Left cardiac atrium (tissue), 4 donors: ENCODE results near the gene GRAMD1B. TPM values are rescaled to one million over a fixed set of nuclear protein-coding genes. Genes with fewer than 3 reads are reported as not detected.

Experiments
- ATAC-seq, 2 donors: fragments of 200-7000 bp; cut with Tn5 transposase; one replicate each; pipeline ENCODE4 v1.9.1; 2020; ENCODE audit warnings: mild to moderate bottlenecking in 2 of 2, moderate library complexity in 2 of 2
- DNase-seq: peaks from one replicate; pipeline ENCODE4 v3.0.0-alpha.2; 2020
- intact Hi-C, 2 donors: fragments of 100-400 bp; cut with DNase I; formaldehyde crosslinking; loops; one replicate each; pipeline versions ENCODE4 v1.14.1 to v1.15.1; 2022 to 2023
- long read RNA-seq: library from polyadenylated mRNA; unstranded; transcript quantifications from one replicate; pipeline ENCODE4 v2.0.0, GENCODE V29; 2021
- total RNA-seq, 2 donors: library from RNA; stranded (reverse); fragmentation: NEBNext Ultra II Directional; extraction: Animal tissue kit (Norgen Biotek cat#: 25700); gene quantifications; one replicate each; pipeline ENCODE4 v1.2.1, GENCODE V29; 2021
- donor health status: DM: no; HTN: yes; CAD: no.
- donor health status: DM: no; HTN: yes; CAD: no; lungs with severe emphysema.
- donor health status: DM: yes; HTN: yes; CAD: no.
- donor health status: Dilated cardiomyopathy.

Gene GRAMD1B
- 1 to 10 TPM; 2.8 to 3.1 TPM for total RNA-seq
- long read RNA-seq, result 0 reads

DNA sequence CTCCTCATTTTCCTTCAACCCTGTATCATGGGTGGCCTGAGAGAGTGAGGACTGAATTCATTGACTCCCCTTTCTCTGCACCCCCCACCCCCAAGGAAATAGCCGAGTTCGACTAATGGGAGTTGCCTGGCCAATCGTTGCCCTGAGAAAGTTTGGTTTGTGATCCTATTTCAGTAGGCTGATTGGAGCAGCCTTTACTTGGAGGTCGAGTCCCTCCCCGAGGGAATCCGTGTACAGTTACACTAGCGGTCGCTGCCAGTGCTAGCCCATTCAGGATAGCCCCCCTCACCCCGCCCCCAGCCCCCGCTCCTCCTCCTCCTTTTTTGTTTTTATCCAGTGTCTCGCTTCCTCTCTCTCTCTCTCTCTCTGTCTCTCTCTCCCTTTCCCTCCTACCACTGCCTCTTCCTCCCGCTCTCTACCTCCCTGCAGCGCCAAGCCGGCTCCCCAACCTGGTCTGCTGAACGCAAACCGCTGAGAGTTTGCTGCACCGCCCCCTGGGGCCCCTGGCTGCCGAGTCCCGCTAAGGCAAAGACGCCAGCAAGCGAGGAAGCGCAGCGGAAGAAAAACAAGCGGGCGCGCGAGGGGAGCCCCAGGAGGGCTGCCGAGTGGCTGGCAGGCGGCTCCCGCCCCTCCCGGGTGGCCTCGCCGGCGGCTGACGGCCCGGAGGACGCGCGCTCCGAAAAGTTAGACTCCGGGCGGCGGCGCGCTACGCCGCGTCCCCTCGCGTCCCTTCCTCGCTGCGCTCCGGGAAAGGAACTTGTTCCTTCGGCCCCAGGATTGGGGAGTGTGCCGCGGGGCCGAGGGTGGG lies at the start of gene GRAMD1B:
Gene GRAMD1B (plus strand): TSS at position 357 of the 808 bp plus-strand sequence. CDS start 524 bp downstream, outside the sequence.
- DNase-seq (peak; percentile 67), ATAC-seq (peak; percentile 72 to 78)
- intact Hi-C loops, result no loop called here

DNA sequence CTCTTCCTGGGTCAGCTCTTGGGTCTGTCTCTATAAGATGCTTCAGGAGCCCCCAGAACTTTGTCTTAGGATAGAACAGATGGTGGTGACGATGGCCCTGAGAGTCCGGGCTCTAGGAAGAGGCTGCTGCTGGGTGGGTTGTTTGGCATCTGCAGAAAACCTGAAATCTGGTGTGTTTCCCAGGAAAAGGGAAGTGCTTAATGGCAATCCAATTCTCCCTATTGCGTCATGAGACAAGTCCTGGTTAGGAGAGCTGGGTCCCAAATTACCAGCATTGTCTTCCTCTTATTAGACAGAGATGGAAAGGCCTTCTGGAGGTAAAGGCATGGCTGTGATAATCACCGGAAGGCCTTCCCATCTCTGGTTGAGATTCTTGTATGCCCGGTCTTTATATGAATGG lies 48.9 kb upstream of the GRAMD1B start:
- no peak for DNase-seq
- intact Hi-C loops, result no loop called here
- ATAC-seq, result no peak

DNA sequence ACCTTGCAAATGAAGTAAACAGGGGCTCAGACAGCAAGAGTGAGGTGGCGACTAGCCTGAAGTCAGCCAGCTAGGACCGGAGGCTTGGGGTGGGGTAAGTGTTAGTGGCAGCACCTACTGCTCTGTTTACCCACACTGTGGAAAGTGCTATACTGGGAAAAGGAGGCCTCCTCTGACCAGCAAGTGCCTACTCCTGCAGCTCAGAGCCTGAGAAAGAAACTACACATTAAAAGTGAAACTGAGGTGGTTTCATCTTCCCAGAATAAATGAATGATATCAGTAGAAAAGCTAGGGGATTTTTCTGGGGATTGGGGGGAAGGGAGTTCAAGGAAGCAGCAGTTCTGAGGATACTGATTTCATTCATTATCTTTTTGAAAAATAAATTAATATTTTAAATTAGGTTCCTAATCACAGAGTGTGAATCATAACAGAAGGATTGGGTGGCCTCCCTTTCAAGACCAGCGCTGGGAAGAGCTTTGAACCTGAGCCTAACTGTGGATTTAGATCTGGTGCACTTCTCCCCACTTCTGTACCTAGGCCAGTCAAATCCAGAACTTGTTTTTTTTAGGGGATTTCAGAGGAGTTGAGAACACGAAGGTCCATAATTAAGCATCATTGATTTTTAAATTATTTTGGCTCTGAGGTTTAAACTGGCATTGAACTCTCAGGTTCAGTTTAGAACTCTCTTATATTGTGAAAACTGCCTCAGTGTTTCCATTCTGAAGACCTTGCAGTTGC lies 48.1 kb upstream of the GRAMD1B start:
- DNase-seq (no peak), ATAC-seq (no peak)
- intact Hi-C loops, result no loop called here

DNA sequence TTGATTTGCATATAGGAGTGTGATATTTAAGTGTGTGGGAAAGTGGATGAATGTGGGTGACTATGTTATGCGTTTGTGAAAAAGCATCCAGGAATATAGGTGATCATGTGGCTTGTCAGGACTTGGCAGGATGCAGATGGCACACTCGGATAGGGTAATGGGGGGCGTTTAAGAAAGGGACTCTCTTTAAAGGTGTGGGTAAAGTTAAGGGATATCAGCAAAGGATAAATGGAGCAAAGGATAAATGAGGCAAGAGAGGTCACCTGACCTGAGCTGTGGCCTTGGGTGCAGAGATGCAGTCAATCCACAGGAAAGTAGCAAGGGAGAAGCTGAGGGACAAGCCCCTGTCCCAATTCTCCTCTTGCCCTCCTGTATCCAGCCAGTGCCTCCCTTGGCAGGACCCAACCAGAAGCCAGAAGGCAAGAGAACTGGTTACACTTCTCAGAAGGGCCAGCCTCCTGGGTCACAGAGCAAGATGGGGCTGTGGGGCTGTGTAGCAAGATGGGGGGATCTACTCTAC lies 47.5 kb upstream of the GRAMD1B start:
- intact Hi-C loops, result no loop called here
- no peak for DNase-seq
- no peak for ATAC-seq

DNA sequence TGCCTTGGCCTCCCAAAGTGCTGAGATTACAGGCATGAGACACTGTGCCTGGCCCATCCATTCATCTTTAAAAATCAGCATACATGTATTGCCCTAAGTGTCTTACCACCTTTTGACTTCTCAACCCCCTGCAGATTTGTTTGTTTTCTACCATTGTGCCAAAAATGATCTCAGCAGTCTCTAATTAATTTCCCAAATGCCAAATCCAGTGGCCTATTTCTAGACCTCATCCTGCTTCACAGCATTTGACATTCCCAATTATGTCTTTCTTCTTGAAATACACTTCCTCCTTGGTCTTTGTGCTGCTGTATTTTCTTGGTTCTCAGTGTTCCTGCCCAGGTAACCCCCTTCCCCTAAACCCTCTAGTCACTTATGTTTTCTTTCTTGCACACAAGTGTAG lies 46.0 kb upstream of the GRAMD1B start:
- no peak for DNase-seq
- no peak for ATAC-seq
- intact Hi-C loops, result no loop called here

DNA sequence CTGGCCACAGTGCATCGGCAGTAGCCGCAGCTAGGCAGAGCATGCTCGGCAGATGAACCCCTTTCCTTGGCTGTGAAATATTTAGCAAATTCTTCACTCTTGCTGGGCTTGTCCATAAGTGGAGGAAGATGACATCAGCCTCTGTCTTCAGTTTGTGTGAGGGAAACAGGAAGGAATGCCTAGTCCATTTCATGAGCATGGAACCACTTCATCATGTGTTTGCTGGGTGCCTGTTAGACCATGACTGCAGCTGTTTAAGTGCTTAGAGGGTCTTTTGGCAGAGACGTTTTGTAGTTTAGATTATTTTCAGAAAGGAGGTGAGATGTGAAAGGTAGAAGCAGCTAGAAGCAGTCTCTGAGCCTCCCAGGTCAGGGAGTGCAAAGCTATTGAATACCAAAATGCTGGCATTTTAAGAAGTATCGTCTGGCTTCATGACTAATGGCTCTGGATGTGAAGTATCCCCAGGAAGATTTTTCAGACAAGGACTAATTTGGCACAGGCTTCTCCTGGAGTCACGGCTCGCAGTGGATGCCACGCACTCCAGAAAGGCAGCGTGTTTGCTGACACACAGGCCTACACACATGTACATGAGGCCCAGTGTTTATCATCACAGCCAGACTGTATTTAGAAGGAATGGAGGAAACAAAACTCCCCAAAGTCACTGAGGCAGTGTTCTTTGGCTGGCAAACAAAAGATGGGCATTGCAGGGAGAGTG lies 43.1 kb upstream of the GRAMD1B start:
- intact Hi-C loops, result no loop called here
- ATAC-seq (no peak), DNase-seq (no peak)

DNA sequence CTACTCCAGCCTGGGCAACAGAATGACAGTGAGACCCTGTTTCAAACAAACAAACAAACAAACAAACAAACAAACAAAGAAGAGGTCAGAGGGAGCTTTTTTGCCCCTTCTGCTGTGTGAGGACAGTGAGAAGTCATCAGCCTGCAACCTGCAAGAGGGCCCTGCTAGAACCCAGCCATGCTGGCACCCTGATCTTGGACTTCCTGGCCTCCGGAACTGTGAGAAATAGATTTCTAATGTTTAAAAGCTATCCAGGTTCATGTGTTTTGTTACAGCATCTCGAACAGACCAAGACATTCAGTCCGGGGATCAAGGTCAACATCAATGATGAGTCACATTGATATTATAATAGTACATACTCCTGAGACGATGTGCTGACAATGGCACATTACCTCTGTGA lies 41.4 kb upstream of the GRAMD1B start:
- intact Hi-C loops, result no loop called here
- no peak for DNase-seq
- ATAC-seq, result no peak

DNA sequence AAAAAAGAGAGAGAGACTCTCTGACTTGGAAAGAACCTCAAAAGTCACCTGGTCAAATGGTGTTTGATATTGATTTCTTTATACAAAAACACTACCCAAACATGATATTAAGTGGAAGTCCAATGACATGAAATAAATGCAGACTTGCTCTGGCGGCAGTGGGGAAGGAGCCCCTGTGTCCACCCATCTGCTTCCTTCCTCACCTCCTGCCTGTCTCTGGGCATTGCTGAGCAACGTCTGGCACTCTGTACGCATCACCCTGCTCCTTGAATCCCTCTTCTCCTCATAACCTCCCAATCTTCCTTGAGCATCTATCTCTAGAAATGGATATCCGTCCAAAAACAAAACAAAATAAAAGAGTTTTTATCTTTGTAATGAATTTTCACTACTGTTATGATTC lies 39.9 kb upstream of the GRAMD1B start:
- intact Hi-C loops, result no loop called here
- ATAC-seq (no peak), DNase-seq (no peak)

DNA sequence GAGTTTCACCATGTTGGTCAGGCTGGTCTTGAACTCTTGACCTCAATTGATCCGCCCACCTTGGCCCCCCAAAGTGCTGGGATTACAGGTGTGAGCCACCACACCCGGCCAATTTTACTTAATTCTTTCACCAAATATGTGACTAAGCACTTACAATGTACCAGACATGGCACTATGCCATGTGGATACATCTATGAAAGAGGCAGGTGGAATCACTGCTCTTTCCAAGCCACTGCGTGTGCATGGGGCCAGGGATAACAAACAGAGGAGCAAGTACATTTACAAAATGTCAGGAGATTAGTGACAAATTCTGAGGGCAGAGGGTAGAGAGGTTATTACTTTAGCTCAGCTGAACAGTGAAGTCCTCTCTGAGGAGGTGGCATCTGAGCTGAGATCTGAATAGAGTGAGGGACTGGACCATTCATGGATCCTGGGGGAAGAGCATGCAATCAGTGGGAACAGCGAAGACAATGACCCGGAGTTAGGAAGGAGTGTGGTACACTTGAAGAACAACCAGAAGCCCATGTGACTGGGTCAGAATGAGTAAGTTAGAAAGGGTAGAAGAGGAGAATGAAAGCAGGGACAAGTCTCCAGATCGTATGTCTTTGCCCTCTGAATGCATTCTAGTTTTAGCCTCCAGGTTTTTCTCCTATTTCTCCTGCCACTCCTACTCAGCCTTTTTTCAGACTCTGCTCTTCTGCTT lies 38.3 kb upstream of the GRAMD1B start:
- ATAC-seq, result no peak
- DNase-seq, result no peak
- intact Hi-C loops, result no loop called here

DNA sequence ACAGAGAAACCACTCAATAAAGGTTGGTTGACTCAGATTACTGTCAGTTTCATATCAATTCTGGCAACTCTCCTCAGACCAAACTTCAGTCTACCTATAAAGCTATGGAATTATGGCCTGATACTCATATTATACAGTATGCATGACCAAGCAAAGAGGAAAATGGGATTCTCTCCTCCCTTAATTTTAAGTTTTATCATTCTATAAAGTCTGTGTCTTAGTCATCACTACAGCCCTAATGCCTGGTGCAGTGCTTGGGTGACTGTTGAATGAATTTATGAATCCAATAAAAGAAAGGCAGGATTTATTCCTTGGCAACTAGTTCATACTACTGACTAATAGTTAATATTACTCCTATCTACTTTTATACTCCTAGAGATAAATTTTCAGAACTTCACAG lies 37.6 kb upstream of the GRAMD1B start:
- ATAC-seq, result no peak
- DNase-seq, result no peak
- intact Hi-C loops, result no loop called here

DNA sequence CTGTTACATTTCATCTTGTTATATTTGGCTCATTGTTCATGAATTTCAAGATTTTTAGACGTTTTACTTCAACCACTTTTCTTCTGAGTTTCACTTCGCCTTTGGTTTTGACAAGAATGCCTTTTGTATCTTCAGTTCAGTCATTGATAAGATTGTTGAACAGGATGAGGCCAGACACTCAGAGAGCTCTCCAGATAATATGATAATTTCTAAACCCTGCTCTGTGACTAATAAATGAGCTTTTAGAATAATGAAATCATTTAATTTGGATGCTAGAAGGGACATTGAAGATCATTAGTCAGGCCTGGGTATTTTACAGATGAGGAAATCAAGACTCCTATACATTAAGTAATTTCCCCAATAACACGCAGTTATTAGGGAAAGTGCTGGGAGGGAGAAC lies 37.2 kb upstream of the GRAMD1B start:
- intact Hi-C loops, result no loop called here
- ATAC-seq, result no peak
- no peak for DNase-seq

DNA sequence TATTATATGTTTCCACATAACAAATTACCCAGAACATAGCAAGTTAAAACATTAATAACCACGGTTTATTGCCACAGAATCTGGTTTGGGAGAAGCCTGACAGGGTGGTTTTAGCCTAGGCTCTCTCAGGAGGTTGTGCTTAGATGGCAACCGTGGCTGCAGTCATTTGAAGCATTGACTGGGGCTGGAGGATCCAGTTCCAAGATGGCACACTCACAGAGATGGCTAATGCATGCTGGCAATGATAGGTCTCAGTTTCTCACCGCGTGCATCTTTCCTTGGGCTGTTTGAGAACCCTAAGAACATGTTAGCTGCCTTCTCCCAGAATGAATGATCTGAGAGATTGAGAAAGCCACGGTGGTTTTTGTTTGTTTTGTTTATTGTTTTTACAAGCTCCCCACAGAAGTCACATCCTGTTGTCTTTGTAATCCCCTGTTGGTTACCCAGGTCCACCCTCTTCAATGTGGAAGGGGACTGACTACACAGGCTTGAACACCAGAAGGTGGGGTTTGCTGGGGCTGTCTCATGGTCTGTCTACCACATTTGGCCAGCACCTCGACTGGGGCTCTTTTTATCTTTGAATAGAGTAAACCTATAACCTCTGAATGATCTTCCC lies 36.6 kb upstream of the GRAMD1B start:
- intact Hi-C loops, result no loop called here
- DNase-seq (no peak), ATAC-seq (no peak)

DNA sequence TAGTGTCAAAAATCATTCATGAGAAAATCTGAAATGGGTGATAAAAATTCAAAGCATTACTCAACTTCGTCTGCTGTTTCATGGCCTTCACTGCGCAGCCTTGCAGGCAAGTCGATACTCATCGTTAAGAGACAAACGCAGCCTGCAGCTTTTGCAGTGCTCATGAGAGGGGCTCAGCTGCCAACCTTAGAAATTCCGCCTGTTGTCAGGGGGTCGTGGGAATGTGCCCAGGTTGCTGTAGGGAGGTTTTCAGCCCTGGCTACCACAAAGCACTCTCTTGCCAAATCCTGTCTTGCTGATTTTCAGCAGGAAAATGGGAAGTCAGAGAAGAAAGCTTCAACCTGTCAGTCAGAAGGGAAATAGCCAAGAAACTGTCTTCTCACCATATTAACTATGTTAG lies 25.4 kb upstream of the GRAMD1B start:
- no peak for DNase-seq
- intact Hi-C loops, result loop anchor here (5.0 to 10.0 kb wide), 2 partner anchors 73 to 100 kb away; no protein-coding TSS in a partner anchor
- peak in 1 of 2 donors; percentile 7 for ATAC-seq

DNA sequence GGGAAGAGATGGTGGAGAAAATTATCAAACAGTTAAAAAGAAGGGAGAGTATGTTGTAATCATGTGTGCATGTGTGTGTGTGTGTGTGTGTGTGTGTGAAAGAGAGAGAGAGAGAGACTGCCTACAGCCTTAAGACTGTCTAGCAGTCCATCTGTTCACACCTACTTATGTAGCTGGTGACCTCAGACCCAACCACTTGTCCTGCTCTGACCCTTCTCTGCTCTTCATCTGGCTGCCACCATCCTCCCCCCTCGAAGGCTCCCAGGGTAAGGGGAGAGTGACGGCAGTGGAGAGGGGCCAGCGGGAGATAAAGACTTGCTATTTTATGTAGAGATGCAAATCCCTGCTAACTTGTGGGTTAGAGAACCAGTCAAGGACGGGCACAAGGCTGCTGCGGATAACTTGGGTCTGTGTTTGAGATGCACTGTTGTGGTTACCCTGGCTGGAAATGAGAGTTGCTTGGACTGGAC lies 24.9 kb upstream of the GRAMD1B start:
- DNase-seq, result peak; percentile 63
- intact Hi-C loops, result loop anchor here (5.0 to 10.0 kb wide), 2 partner anchors 72 to 100 kb away; no protein-coding TSS in a partner anchor
- ATAC-seq, result peak; percentile 90 to 96

DNA sequence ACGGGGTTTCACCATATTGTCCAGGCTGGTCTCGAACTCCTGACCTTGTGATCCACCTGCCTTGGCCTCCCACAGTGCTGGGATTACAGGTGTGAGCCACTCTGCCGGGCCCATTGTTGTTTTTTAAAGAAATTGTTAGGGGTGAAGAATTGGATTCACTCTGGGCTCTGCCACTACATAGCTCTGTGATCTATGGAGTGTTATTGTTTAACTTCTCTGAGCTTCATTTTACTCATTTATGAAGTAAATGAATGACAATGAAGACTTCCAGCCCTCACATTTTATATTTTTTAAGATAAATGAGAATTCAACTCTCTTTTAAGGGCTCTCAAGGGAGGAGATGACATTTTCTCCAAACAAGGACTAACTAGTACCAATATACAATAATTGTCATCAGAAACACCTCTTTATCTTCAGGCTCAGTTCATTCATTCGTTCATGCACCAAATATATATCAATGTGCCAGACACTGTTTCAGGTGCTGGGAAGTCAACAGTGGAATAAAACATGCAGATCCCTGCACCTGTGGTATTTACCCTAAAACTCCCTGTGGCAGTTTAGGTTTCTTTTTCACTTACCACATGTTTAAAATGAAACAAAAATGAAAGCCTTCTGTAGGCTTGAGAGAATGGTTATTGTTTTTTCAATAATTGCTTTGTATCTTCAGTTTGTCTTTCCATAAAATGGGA lies 23.5 kb upstream of the GRAMD1B start:
- DNase-seq, result no peak
- ATAC-seq, result no peak
- intact Hi-C loops, result loop anchor here (1.0 to 10.0 kb wide), 3 partner anchors 71 to 102 kb away; no protein-coding TSS in a partner anchor

DNA sequence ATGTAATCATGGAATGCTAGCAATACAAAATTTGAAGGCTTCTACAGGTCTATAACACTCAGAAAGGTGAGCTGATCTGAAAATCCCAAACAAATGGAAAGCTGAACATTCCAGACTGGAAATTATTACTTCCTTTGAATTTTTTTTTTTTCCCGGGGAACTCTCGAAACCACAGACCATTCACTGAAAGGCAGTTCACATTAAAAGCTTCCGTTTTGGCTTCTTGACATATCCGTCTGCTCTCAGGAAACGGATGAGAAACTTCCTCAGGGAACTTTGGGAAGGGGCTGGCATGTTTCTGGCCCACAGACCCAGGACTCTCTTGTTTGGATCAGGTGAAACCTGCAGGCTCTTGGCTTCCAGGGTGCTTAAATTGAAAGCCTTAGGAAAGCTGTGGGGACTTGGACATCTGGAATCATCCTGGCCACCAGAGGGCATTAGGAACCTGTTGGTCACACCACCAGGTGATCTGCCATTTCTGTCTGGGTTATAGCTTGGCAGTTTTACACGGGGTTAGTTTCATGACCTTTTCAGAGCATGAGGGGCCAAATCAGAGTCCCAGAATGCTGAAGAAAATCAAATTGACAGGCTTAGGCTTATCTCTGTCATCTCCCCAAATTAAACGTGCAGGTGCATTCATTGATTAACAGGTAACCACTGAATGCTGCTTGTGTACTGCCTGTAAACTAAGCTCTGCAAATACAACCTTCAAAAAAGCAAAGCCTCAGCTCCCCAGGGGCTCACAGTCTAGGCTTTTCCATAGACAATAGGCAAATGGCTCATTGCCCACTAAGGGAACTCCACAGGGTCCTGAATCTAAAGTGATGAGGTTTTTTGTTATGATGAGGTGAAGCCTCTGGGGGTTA lies 22.7 kb upstream of the GRAMD1B start:
- peak; percentile 68 for DNase-seq
- peak; percentile 55 to 60 for ATAC-seq
- intact Hi-C loops, result loop anchor here (1.0 to 10.0 kb wide), 3 partner anchors 70 to 103 kb away; no protein-coding TSS in a partner anchor
